NCI-H1417 (cell line): ENCODE measurements around the gene SLC22A15.
A peak's percentile ranks its signal among the peaks of the same experiment; 100 is the strongest.
"Not testable (repeated sequence)": the region's sequence is repeated elsewhere in the genome, so short reads cannot be mapped to it uniquely, and the experiment has no call there.

Experiments used
- DNase-seq, 3 experiments: peaks; one replicate each; lab custom pipeline; 2025; lab: John Stamatoyannopoulos, UW

Gene SLC22A15

GRCh38 chr1:115976062-115976920 is at the start of gene SLC22A15:
Gene SLC22A15 (plus strand): TSS chr1:115976513. CDS start chr1:115976628, 115 bp downstream.
- peak; percentile 25 to 82 (median 79) for DNase-seq

- no peak for DNase-seq
These were observed 48.3 kb upstream of the SLC22A15 start for GRCh38 chr1:115927971-115928370.

- no peak for DNase-seq
These were observed 46.4 kb upstream of the SLC22A15 start for GRCh38 chr1:115929881-115930280.

GRCh38 chr1:115933625-115934024 is 42.7 kb upstream of the SLC22A15 start:
- no peak for DNase-seq

- DNase-seq, result no peak
These were observed 36.9 kb upstream of the SLC22A15 start for GRCh38 chr1:115939455-115939854.

- no peak for DNase-seq
These were observed 30.2 kb upstream of the SLC22A15 start for GRCh38 chr1:115946116-115946515.

GRCh38 chr1:115949156-115949555 is 27.2 kb upstream of the SLC22A15 start:
- no peak for DNase-seq

- no peak for DNase-seq
These were observed 24.8 kb upstream of the SLC22A15 start for GRCh38 chr1:115951560-115951959.

- peak in 2 of 3 experiments; percentile 2 to 58 for DNase-seq
These were observed 23.8 kb upstream of the SLC22A15 start for GRCh38 chr1:115952547-115952946.

- no peak for DNase-seq
These were observed 23.1 kb upstream of the SLC22A15 start for GRCh38 chr1:115953180-115953579.

GRCh38 chr1:115954684-115955083 is 21.6 kb upstream of the SLC22A15 start:
- DNase-seq, result no peak

GRCh38 chr1:115955228-115955627 is 21.1 kb upstream of the SLC22A15 start:
- DNase-seq, result no peak

- no peak for DNase-seq
These were observed 17.4 kb upstream of the SLC22A15 start for GRCh38 chr1:115958866-115959265.

- peak in 1 of 3 experiments; percentile 12 for DNase-seq
These were observed 6.8 kb upstream of the SLC22A15 start for GRCh38 chr1:115969509-115969908.

- DNase-seq, result not testable (repeated sequence)
These were observed 4.5 kb upstream of the SLC22A15 start for GRCh38 chr1:115971778-115972177.

GRCh38 chr1:115973154-115973553 is 3.2 kb upstream of the SLC22A15 start:
- no peak for DNase-seq

- no peak for DNase-seq
These were observed 698 bp upstream of the SLC22A15 start for GRCh38 chr1:115975569-115976061.

- no peak for DNase-seq
These were observed 697 bp downstream of the SLC22A15 start for GRCh38 chr1:115976921-115977498.

- DNase-seq, result peak in 2 of 3 experiments; percentile 30 to 34
These were observed 1.4 kb downstream of the SLC22A15 start for GRCh38 chr1:115977499-115978258.

GRCh38 chr1:115978292-115978941 is 2.1 kb downstream of the SLC22A15 start:
- DNase-seq, result no peak

- no peak for DNase-seq
These were observed 3.8 kb downstream of the SLC22A15 start for GRCh38 chr1:115980156-115980555.
